GM21390 (cell line): ENCODE data around the gene HECTD4.

Source experiments
- ATAC-seq: cut with Tn5 transposase; IDR thresholded peaks from one replicate; pipeline ENCODE4 v1.9.1; 2021; ENCODE audit not compliant: unreplicated experiment

The HECTD4 gene

GRCh38 chr12:112325622-112326207, 56.5 kb downstream of the HECTD4 start:
- no peak for ATAC-seq

GRCh38 chr12:112325157-112325556, 57.1 kb downstream of the HECTD4 start:
- ATAC-seq, result no peak

- ATAC-seq, result no peak
Measured at GRCh38 chr12:112322882-112323547, 59.2 kb downstream of the HECTD4 start.

- ATAC-seq, result no peak
Measured at GRCh38 chr12:112322441-112322840, 59.8 kb downstream of the HECTD4 start.

DNA sequence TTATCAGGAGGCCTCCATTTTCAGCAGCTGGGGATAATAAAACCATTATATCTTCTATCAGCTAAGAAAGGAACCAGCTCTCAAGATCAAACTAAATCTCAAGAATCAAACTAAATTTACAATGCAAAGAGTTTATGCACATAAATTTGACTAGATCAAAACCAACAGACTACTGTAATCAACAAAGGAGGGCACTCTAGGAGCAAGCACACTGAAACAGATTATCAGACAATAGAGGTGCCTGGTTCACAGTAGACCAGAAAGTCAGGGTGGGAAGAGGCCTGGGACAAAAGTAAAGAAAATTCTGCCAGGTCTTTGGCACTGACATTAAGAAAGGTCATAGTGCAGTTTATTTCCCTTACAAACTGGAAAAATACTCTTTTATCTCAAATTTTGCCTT, 61.0 kb downstream of the HECTD4 start:
- no peak for ATAC-seq

DNA sequence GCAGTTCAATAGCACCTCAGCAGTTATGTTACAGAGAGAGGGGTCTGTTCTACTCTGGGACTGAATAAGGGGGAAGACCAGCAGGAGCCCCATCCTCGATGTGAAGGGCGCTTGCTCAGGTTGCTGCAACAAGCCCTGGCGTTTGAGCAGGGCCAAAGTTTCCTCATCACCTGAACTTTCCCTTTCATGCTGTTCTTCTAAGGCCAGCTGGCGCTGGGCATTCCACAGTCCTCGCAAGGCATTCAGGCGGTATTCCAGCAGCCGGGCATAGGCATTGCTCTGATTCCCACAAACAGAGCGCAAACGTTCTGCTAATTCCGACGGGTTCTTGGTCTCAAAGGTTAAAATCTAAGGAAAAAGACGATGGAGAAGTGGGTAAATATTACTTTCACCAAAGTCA, 62.8 kb downstream of the HECTD4 start:
- ATAC-seq, result no peak

GRCh38 chr12:112317481-112317880, 64.8 kb downstream of the HECTD4 start:
- ATAC-seq, result no peak

DNA sequence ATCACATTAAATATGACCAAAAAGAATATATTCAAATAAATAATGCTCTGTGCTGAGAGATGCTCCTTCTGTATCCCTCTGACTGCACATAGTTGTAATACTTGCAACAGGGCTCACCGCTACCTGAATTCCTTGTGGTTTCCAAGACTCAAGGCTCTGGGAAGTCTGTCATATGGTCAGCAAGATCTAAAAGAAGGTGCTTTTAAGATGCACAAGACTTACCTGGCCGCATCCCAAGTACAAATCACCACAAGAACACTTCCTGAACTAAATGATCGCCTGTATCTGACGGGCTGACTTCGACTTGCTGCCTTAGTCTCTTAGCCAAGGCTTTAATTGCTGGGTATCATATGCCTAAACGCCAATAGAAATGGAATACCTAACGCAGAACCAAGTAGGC, 67.2 kb downstream of the HECTD4 start:
- no peak for ATAC-seq

DNA sequence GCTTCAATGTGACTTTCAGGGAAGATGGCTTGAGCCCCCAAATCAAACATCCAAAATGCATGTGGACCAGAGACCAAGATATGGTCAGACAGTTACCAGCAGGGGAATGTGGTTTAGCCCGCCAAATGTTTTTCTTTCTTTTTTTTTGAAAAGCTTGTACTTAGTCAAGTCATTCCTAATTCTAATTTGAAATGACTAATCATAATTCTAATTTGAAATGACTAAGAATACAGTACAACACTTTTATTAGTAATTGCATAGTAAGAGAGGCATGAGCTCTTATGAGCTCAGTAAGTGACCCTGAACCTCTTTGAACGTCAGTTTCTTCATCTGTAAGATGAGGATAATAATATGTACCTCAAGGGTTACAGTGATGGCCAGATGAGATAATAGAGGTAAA, 72.4 kb downstream of the HECTD4 start:
- no peak for ATAC-seq

- no peak for ATAC-seq
Measured at GRCh38 chr12:112308652-112309051, 73.6 kb downstream of the HECTD4 start.

- no peak for ATAC-seq
Measured at GRCh38 chr12:112308161-112308560, 74.1 kb downstream of the HECTD4 start.

DNA sequence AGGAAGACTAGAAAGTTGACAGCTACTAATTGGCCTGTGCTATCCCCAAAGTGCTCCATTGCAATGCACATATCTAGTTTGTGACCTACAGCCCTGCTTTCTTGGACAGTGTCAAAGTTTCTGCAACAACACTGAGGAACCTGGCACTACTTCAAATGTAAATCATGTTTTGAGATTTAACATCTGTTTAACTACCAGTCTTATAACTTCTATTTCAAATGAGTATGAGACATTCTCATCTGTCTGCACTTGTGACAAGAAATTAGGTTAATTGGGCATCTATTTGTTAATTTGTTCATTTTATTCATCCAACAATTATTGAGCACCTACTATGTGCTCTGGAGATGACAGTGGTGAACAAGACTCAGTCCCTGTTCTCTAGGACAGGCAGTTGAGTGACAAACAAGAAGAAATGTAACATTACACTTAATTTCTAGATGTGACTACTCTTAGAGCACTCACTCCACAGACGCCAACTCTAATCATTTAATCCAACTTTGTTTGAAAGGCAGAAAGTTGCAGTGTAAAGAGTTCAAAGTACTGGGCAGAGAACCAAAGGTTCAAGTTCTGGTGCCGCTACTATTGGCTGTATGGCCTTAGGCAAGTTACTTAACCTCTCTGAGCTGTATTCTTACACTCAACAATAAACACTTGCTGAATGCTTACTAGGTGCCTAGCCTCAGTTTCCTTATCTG, 74.8 kb downstream of the HECTD4 start:
- no peak for ATAC-seq

GRCh38 chr12:112305951-112306350, 76.3 kb downstream of the HECTD4 start:
- no peak for ATAC-seq

- no peak for ATAC-seq
Measured at GRCh38 chr12:112304436-112304835, 77.8 kb downstream of the HECTD4 start.

DNA sequence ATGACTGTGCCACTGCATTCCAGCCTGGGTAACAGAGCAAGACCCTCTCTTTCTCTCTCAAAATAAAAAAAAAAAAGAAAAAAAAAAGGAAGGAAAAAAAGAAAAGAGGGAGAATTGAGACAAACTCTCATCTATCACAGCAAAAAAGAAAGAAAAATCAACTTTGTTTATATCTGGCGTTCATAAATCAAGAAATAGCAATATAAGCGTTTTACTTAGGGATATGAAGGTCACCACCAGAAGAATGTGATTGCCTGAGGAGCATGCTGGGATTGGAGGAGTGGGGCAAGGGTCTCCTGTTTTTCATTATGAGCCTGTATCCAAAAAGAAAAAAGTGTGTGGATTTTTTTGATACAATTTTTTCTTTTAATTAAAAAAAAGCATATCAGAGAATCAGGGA, 78.4 kb downstream of the HECTD4 start:
- ATAC-seq, result no peak

- peak; percentile 99 for ATAC-seq
Measured at GRCh38 chr12:112303004-112303403, 79.2 kb downstream of the HECTD4 start.

- ATAC-seq, result no peak
Measured at GRCh38 chr12:112299704-112300103, 82.5 kb downstream of the HECTD4 start.

- ATAC-seq, result no peak
Measured at GRCh38 chr12:112297188-112297587, 85.0 kb downstream of the HECTD4 start.

GRCh38 chr12:112296183-112296582, 86.0 kb downstream of the HECTD4 start:
- ATAC-seq, result no peak

DNA sequence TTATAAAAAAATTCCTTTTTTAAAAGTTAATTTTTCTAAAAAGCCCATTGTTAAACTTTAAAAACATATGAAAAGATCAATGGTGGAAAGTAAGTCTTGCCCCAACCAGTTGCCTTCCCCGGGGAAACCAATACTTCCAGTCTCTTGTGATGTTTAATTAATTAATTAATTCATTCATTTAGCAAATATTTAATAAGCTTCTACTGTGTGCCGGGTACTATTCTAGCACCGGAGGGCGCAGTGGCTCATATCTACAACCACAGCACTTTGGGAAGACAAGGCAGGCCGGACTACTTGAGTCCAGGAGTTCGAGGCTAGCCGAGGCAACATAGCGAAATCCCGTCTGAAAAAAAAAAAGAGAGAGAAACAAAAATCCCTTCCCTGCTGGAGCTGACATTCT, 87.4 kb downstream of the HECTD4 start:
- ATAC-seq, result no peak

GRCh38 chr12:112288638-112289037, 93.6 kb downstream of the HECTD4 start:
- no peak for ATAC-seq

DNA sequence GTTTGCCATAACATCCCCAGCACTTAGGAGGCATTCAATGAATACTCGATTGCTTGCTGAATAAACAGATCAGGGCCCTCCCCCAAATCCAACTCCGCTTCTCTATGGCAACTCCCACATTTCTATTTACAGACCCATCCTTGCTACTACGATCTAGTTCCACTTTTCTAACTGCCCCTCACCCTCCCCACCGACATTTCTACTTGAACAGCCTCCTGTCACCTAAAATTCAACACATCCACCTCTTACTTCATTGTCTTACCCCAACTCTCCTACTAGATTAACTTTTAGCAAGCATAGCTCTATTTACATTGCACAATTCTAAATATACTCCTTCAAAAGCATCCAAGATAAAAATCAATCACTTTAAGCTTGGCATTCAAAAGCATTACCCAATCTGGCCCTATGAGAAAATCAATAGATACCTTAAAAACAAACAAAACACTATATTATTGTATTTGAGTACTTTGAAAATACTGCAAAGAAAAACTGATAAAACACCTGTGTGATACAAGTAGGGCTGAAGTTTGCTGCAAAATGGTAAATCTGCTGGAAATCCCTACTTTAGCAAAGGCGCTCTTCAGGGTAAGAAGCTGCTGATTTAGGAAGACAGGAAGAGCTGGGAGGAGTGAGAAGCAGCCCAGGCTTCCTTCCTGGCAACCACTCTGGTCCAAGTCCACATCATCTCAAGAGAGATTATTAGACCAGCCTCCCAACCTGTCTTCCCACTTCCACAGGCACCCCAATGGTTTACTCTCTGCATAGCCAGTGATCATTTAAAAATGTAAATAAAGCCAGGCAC, 96.4 kb downstream of the HECTD4 start:
- no peak for ATAC-seq
